Cortex of kidney (tissue), 1 donor: ENCODE results near the gene SUPT4H1.
"Not testable (repeated sequence)": the region's sequence is repeated elsewhere in the genome, so short reads cannot be mapped to it uniquely, and the experiment has no call there.

Experiments used
- DNase-seq: peaks from one replicate; lab custom pipeline; 2025; lab: John Stamatoyannopoulos, UW

The SUPT4H1 gene

GRCh38 chr17:58363457-58364185 lies 11.6 kb upstream of the SUPT4H1 start:
- no peak for DNase-seq

- no peak for DNase-seq
These were observed 10.5 kb upstream of the SUPT4H1 start for GRCh38 chr17:58362368-58363014.

GRCh38 chr17:58360296-58361063 lies 8.5 kb upstream of the SUPT4H1 start:
- DNase-seq, result no peak

- no peak for DNase-seq
These were observed 6.6 kb upstream of the SUPT4H1 start for GRCh38 chr17:58358408-58359172.

- no peak for DNase-seq
These were observed 5.6 kb upstream of the SUPT4H1 start for GRCh38 chr17:58357312-58358297.

- DNase-seq, result no peak
These were observed 4.2 kb upstream of the SUPT4H1 start for GRCh38 chr17:58356231-58356630.

- no peak for DNase-seq
These were observed 2.7 kb upstream of the SUPT4H1 start for GRCh38 chr17:58354541-58355216.

- DNase-seq, result no peak
These were observed 1.4 kb upstream of the SUPT4H1 start for GRCh38 chr17:58353389-58353825.

GRCh38 chr17:58352596-58353388 lies 791 bp upstream of the SUPT4H1 start:
- DNase-seq, result no peak

- DNase-seq, result no peak
These were observed 819 bp downstream of the SUPT4H1 start for GRCh38 chr17:58351182-58351581.

- no peak for DNase-seq
These were observed 4.0 kb downstream of the SUPT4H1 start for GRCh38 chr17:58348038-58348437.

GRCh38 chr17:58345500-58345899 lies 6.5 kb downstream of the SUPT4H1 start:
- no peak for DNase-seq

GRCh38 chr17:58344791-58345157 lies 7.2 kb downstream of the SUPT4H1 start:
- DNase-seq, result no peak

- DNase-seq, result no peak
These were observed 7.8 kb downstream of the SUPT4H1 start for GRCh38 chr17:58344047-58344790.

- DNase-seq, result no peak
These were observed 8.9 kb downstream of the SUPT4H1 start for GRCh38 chr17:58343131-58343530.

GRCh38 chr17:58341861-58342475 lies 10.0 kb downstream of the SUPT4H1 start:
- DNase-seq, result no peak

- not testable (repeated sequence) for DNase-seq
These were observed 10.7 kb downstream of the SUPT4H1 start for GRCh38 chr17:58341136-58341860.
